Stimulated activated CD8-positive, alpha-beta memory T cell treated with anti-CD3 and anti-CD28 coated beads, Interleukin-7, amount 100 ng/mL, for 48 hours (primary cell): ENCODE data around the gene TMEM163.
"Not testable (repeated sequence)": the region's sequence is repeated elsewhere in the genome, so short reads cannot be mapped to it uniquely, and the experiment has no call there.

Experiments
- DNase-seq, 2 donors: peaks; one replicate each; pipeline ENCODE4 v3.0.0-alpha.2; 2020; ENCODE audit warnings: low read depth in 1 of 2; ENCODE audit errors: extremely low read depth in 1 of 2

TMEM163 gene

GRCh38 chr2:134723742-134724141, 4.9 kb upstream of the TMEM163 start:
- not testable (repeated sequence) for DNase-seq

DNA sequence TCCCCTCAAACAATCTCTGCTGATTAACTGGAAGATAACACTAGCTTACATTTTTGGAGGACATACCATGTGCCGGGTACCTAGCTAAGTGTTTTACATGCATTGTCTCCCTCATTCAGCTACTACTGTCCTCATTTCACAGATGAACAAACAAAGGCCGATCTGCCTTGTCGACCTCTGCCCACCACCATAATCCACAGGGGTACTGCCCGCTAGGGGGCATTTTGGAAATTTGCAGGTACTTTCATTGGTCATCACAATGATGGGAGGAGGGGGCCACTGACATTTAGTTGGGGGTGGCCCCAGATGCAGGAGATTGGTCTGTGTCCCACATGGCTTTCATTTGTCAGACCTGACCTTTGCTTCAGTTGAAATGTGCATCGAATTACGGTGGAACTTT, 3.9 kb upstream of the TMEM163 start:
- no peak for DNase-seq

- DNase-seq, result no peak
Observed at GRCh38 chr2:134721596-134721995, 2.8 kb upstream of the TMEM163 start.

- no peak for DNase-seq
Observed at GRCh38 chr2:134718023-134718816, 580 bp downstream of the TMEM163 start.

DNA sequence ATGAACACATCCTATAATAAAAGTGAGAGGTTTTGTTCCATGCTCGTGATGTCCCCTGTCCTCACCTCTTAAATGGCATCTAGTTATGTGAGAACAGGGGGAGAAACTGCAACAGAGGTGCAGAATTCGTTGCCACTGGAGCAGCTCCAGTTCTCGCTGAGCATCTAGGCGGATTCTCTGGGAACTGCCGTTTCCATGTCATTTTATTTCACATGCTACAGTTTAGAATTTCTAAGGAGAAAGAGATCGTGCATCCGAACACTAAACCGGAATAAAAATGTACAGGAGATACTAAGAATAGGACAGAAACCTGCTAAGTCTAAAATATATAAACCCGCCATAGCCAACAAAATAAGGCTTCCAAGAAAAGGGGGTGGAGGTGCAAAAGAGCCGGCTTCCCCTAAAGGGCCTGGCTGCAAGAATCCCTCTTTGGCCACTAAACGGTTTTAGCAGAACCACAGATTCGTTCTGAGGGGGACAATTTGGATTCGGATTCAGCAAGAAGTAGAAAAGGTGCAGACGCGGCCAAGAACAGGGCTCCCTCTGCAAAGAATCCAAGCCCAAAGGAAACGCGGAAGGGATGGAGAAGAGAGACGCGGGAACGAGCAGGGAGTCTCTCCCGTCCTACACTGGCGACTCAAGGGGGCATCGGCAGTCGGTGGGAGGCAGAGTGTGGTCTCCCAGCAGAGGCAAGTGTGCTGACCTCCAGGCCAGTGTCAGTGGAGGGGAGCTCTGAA, 1.3 kb downstream of the TMEM163 start:
- DNase-seq, result no peak

DNA sequence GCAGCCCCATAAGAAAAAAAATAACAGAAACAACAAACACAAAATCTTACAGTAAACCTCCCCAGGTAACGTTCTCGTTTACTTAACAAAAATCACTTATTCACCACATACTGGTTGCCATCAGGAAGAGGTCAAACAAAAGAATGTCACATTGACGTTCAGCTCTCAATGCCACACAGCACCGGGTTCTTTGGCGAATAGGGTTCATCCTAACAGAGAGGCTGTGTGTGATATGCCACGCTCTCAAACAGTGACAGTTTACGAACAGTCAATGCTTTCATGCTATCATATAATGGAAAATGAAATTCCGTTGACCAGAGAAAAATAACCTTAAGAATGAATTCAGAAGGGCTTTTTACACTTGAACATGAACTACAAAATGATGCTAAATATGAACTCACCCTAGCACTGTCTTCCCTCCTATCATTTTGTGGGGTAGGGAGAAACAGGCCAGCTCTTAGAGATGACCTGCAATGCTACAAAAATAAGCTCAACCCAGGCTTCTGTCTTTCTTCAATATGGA, 2.0 kb downstream of the TMEM163 start:
- no peak for DNase-seq

GRCh38 chr2:134715932-134716643, 2.7 kb downstream of the TMEM163 start:
- no peak for DNase-seq

DNA sequence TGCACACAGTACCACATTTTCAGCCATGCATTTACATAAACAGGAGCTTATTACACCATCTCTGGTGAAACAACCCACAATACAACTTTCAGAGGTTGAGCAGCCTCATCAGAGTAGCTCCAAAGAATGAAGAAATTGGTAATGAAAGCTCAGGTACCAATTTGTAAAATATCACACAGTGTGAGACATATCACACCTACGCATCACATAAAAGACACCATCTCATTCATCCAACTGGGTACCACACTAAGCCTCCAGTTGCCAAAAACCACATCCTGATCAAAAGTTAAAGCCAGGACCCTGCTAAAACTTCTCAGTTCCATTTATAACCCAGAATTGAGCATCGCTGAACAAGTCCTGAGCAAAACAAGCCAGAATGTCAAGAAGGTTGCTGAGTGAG, 4.6 kb downstream of the TMEM163 start:
- DNase-seq, result no peak

- DNase-seq, result no peak
Observed at GRCh38 chr2:134713606-134714005, 5.2 kb downstream of the TMEM163 start.

DNA sequence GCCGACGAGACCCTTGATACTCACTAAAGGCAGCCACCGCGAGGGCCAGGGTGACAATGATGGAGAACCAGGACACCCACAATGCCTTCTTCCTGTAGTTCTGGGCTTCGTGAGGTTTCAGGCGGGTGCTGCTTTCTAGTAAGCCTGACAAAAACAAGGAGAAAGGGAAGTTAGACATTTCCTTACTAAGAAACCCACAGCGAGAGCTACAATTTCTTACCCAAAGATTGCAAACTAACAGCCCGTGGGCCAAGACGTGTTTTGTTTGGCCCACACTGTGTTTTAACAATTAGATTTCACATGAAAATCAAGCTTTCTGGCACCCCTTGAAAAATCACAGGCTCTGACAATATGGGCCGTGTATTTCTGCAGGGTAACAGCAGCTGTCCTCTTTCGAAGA, 5.6 kb downstream of the TMEM163 start:
- DNase-seq, result no peak

- DNase-seq, result no peak
Observed at GRCh38 chr2:134712736-134713135, 6.1 kb downstream of the TMEM163 start.

DNA sequence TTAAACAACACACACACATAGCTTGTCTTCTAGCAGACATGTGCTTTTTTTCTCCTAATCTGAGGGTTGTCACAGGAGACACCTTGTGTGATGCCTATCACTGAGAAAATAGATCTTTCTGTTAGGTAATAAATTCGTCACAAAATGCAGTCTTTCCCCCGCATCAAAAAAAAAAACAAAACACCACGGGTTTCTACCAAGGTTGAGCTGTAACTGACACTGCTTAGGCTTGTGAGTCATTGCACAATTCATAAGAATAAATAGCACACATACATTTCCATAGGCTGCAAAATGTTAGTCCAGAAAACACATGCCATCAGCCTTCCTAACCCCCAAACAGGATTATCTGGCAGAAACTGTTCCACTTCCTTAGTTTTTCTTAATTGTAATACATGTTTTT, 6.5 kb downstream of the TMEM163 start:
- no peak for DNase-seq

GRCh38 chr2:134711692-134712091, 7.1 kb downstream of the TMEM163 start:
- no peak for DNase-seq

GRCh38 chr2:134707330-134707676, 11.5 kb downstream of the TMEM163 start:
- no peak for DNase-seq

GRCh38 chr2:134706587-134707329, 12.0 kb downstream of the TMEM163 start:
- DNase-seq, result no peak

- DNase-seq, result no peak
Observed at GRCh38 chr2:134705861-134706586, 12.8 kb downstream of the TMEM163 start.

DNA sequence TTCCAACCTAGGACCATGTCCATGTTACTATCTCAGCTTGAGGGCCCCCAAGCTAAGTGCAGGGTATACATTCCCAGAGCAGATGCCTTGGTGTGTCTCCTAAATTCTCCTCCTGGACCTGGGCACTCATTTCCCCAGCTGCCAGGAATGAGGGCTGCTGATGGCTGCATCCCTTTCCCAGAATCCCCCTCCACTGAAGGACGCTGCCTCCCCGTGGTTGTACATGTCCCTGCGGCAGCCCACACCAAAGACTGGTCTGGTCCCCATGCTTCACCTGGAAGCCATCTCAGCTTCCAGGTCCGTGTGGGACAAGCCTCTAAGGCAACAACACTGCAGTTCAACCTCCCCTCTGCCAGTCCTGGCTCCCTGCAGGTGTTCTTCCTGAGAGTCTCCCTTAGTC, 14.6 kb downstream of the TMEM163 start:
- no peak for DNase-seq

GRCh38 chr2:134703426-134703825, 15.4 kb downstream of the TMEM163 start:
- no peak for DNase-seq

- DNase-seq, result no peak
Observed at GRCh38 chr2:134700730-134701129, 18.1 kb downstream of the TMEM163 start.

DNA sequence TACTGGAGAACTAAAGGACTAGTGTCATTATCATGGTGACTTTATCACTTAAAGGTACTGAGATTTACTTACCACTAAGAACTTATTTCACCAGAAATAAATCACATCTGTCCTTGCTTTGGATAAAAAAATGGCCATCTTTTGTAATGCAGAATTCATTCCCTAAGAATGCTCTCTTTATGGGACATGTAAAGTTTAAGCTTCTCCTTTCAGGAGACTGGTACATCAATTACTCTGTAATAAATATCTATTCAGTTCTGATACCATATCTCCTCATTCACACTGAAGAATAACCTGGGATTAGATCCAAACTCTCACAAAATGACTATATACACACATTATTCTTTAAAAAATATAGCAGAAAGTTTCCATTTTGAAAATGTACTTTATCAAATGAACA, 24.4 kb downstream of the TMEM163 start:
- no peak for DNase-seq
